ENCODE measurements around the gene C7orf33. TPM values are rescaled to one million over a fixed set of nuclear protein-coding genes. Genes with fewer than 3 reads are reported as not detected.

C7orf33 gene
- total and polyA plus RNA-seq, 7 donors = not detected

GRCh38 chr7:148584154-148584827 lies 6.3 kb upstream of the C7orf33 start:
- no peaks in the 10 kb centered on the region for H3K9me3 ChIP-seq
- ATAC-seq = no peak
- no peak for DNase-seq
- no peaks in the 10 kb centered on the region for H3K4me1 ChIP-seq
- no peak overlapping the region for H3K27ac ChIP-seq
- TF ChIP-seq CTCF (IDR thresholded peaks at IDR 0.05) = no peak
- H3K4me3 ChIP-seq = no peak overlapping the region
- 70 to 73% (median 73%) methylated on average over 5 of the region's 5 CpGs for WGBS, 3 donors
- intact Hi-C loops (cut with DNase I) = no loop called here
- H3K27me3 ChIP-seq (ENCODE audit: insufficient read depth in 3 of 3, low read length in 2 of 3) = peaks cover 0 to 1% (median 0%) of the 10 kb centered on the region in 3 donors
- no peaks in the 10 kb centered on the region for H3K36me3 ChIP-seq (ENCODE audit: insufficient read depth in 1 of 2, low read depth in 1 of 2)

- intact Hi-C loops (cut with DNase I) = no loop called here
- no peak for TF ChIP-seq CTCF (IDR thresholded peaks at IDR 0.05)
- Histone ChIP-seq H3K4me3 (no peak overlapping the region), H3K9me3 (no peaks in the 10 kb centered on the region), H3K27ac (no peak overlapping the region), H3K27me3 (ENCODE audit: insufficient read depth in 3 of 3, low read length in 2 of 3) (peaks cover 0 to 5% (median 1%) of the 10 kb centered on the region in 3 donors), H3K4me1 (no peaks in the 10 kb centered on the region), H3K36me3 (ENCODE audit: insufficient read depth in 1 of 2, low read depth in 1 of 2) (no peaks in the 10 kb centered on the region)
- no peak for ATAC-seq
- DNase-seq = no peak
- WGBS, 3 donors = 89 to 90% (median 90%) methylated on average over 7 of the region's 7 CpGs
Measured at GRCh38 chr7:148585399-148585798, 5.2 kb upstream of the C7orf33 start.

- intact Hi-C loops (cut with DNase I) = no loop called here
- peaks cover 0 to 8% (median 1%) of the 10 kb centered on the region in 3 donors for H3K27me3 ChIP-seq (ENCODE audit: insufficient read depth in 3 of 3, low read length in 2 of 3)
- no peaks in the 10 kb centered on the region for H3K36me3 ChIP-seq (ENCODE audit: insufficient read depth in 1 of 2, low read depth in 1 of 2)
Measured at GRCh38 chr7:148587076-148587475, 3.5 kb upstream of the C7orf33 start.

GRCh38 chr7:148588168-148588567 lies 2.4 kb upstream of the C7orf33 start:
- intact Hi-C loops (cut with DNase I) = no loop called here
- WGBS, 3 donors = 66 to 70% (median 67%) methylated on average over 6 of the region's 6 CpGs
- H3K9me3 ChIP-seq = no peaks in the 10 kb centered on the region
- no peak overlapping the region for H3K27ac ChIP-seq
- DNase-seq = no peak
- no peak for TF ChIP-seq CTCF (IDR thresholded peaks at IDR 0.05)
- H3K36me3 ChIP-seq (ENCODE audit: insufficient read depth in 1 of 2, low read depth in 1 of 2) = no peaks in the 10 kb centered on the region
- no peak for ATAC-seq
- no peak overlapping the region for H3K4me3 ChIP-seq
- H3K27me3 ChIP-seq (ENCODE audit: insufficient read depth in 3 of 3, low read length in 2 of 3) = peaks cover 0 to 9% (median 1%) of the 10 kb centered on the region in 3 donors
- no peaks in the 10 kb centered on the region for H3K4me1 ChIP-seq

More at GRCh38 chr7:148587076-148587475, 3.5 kb upstream of the C7orf33 start:
- no peak overlapping the region for H3K27ac ChIP-seq
- H3K9me3 ChIP-seq = no peaks in the 10 kb centered on the region
- no peaks in the 10 kb centered on the region for H3K4me1 ChIP-seq
- TF ChIP-seq CTCF (IDR thresholded peaks at IDR 0.05) = no peak
- H3K4me3 ChIP-seq = no peak overlapping the region
- WGBS, 3 donors = 18 to 44% (median 20%) methylated on average over 3 of the region's 3 CpGs
- DNase-seq (no peak), ATAC-seq (no peak)

GRCh38 chr7:148588670-148589131 lies 1.9 kb upstream of the C7orf33 start:
- Histone ChIP-seq H3K27ac (no peak overlapping the region), H3K4me3 (no peak overlapping the region), H3K36me3 (ENCODE audit: insufficient read depth in 1 of 2, low read depth in 1 of 2) (no peaks in the 10 kb centered on the region), H3K4me1 (no peaks in the 10 kb centered on the region), H3K27me3 (ENCODE audit: insufficient read depth in 3 of 3, low read length in 2 of 3) (peaks cover 0 to 9% (median 1%) of the 10 kb centered on the region in 3 donors), H3K9me3 (no peaks in the 10 kb centered on the region)
- intact Hi-C loops (cut with DNase I) = no loop called here
- ATAC-seq (no peak), DNase-seq (no peak)
- no peak for TF ChIP-seq CTCF (IDR thresholded peaks at IDR 0.05)
- WGBS, 3 donors = 64 to 71% (median 65%) methylated on average over 13 of the region's 13 CpGs

All from psoas muscle (tissue), 8 donors.